GM19452 (cell line): ENCODE results near the gene PRDX1.

Experiments used
- ATAC-seq: cut with Tn5 transposase; IDR thresholded peaks from one replicate; pipeline ENCODE4 v1.9.1; 2021; ENCODE audit not compliant: unreplicated experiment

PRDX1 gene

DNA sequence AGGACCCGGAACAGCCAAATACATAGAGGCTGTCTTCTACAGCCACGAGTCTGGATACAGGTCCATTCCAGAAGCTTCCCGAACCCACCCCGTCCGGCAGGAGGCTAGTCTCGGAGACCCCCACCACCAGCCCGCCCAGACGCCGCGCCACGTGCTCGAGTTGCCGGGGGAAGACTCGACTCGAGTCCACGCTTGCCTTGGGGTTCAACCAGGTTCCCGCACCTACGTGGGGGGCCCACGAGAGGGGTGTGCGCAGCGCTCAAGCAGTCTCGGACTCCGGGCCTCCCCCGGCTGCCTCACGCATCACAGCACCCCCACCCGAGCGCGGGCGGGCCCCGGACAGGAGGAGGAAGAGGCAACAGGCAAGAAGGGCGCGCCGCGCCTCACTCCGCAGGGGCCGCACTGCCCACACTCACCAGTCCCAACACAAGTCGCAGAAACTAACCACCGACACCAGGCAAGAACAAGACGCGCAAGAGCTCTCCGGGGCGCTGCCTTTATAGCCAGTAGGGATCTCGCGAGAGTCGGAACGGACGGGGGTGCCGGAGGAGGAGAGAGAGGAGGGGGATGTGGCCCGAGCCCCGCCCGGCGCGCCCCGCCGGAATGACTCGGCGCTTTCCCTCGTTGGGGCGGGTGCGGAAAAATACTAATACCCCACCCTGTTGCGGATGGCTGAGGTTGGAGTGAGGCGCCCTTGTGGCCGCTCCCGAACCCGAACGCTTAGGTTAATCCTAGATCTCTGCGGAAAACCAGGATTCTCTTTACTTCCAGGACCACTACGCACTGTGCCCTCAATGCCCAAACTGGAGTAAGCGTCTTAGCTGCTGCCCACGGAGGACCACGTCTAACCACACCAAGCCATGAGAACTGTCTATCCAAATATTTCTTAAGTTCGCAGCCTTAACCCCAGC is at the start of gene PRDX1:
TSS of gene PRDX1 (minus strand) at position 472 of the 911 bp plus-strand sequence. CDS start 2,841 bp downstream, outside the sequence.
- ATAC-seq = peak; percentile 75

DNA sequence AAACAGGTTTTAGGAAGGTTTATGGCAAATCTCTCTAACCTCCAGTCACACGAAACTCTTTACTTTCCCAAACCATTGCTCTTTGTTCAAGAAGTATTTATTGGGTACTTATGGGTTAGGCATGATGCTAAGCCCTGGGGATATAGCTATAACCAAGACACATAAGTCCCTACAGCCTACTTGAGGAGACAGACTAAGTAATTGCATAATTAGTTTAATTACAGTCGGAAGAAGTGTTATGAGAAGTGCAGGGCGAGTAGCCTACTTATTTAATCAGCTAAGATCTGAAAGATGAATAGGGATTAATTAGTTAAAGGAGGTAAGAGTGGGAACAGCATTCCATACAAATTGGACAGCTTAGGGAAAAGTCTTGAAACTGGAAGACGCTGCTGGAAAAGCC is 48.9 kb upstream of the PRDX1 start:
- ATAC-seq = no peak

GRCh38 chr1:45569962-45570581 is 48.4 kb upstream of the PRDX1 start:
- ATAC-seq = peak; percentile 56

- ATAC-seq = no peak
These were observed 47.9 kb upstream of the PRDX1 start for GRCh38 chr1:45569571-45569961.

- no peak for ATAC-seq
These were observed 46.7 kb upstream of the PRDX1 start for GRCh38 chr1:45568421-45568820.

GRCh38 chr1:45567911-45568310 is 46.2 kb upstream of the PRDX1 start:
- ATAC-seq = no peak

DNA sequence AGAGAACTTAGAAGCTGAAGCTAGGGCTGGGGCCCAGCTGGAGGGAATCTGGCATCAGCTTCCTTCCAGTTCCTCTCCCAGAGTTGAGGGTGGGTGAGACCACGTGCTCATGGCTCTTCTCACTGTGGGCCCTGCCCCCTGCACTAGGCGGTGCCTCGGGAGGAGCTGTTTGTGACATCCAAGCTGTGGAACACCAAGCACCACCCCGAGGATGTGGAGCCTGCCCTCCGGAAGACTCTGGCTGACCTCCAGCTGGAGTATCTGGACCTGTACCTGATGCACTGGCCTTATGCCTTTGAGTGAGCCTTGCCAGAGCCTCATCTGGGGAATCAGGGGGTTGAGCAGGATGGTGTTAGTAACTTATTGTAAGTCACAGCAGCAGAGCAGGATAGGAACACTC is 45.0 kb upstream of the PRDX1 start:
- no peak for ATAC-seq

- no peak for ATAC-seq
These were observed 42.2 kb upstream of the PRDX1 start for GRCh38 chr1:45563843-45564242.

GRCh38 chr1:45557422-45557944 is 35.8 kb upstream of the PRDX1 start:
- ATAC-seq = no peak

DNA sequence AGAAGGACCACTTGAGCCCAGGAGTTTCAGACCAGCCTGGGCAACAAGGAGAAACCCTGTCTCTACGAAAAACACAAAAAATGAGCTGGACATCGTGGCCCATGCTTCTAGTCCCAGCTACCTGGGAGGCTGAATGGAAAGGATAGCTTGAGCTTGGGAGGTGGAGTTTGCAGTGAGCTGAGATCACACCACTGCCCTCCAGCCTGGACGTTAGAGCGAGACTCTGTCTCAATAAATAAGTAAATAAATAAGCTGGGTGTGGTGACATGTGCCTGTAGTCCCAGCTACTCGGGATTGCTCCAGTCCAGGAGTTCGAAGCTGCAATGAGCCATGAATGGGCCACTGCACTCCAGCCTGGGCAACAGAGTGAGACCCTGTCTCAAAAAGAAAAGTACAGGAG is 32.5 kb upstream of the PRDX1 start:
- ATAC-seq = no peak

GRCh38 chr1:45552331-45552730 is 30.6 kb upstream of the PRDX1 start:
- no peak for ATAC-seq

- ATAC-seq = no peak
These were observed 30.0 kb upstream of the PRDX1 start for GRCh38 chr1:45551684-45552083.

DNA sequence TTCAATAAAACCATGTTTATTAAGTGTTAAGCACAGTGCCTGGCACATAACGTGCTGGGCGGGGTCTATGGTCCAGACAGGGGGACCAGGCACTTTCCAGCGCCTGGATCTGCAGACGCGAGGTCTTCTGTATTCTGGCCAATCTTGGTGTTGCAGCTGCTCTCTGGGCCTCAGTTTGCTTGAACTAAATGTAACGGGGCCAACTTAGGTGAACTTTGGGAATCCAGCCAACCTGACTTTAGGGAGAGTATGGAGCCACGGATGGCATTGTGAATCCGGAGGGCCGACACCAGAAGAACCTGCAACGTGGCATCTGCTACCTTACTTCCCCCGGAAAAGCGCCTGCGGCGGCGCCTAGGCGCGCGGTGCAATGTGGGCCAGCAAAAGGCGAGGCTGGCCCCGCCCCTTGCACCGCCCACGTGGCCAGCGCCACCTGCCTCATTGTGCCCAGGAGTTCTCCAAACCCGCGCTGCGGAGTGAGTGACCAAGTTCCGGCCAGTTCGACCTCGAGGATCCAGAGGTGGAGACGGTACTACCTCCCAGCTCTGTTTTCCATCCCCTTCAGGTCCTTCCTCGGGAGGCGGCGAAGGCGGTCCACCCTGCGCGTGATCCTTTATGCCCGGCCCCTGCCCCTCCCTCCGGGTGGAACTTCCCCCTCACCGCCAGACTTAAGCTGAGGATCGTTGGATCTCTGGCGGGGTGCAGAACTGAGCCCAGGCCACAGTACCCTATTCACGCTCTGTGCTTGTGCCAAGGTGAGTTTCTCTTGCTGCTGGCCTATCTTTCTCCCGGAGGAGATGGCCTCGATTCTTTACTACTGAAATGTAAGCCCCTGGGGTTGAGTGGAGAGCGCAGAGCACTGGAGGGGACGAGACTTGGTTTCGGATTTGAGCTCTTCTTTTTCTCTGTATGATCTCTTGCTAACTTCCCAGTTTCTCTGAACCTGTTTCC is 29.0 kb upstream of the PRDX1 start, which contains the start of gene AKR1A1:
TSS of gene AKR1A1 (plus strand) at position 426 of the 951 bp plus-strand sequence. CDS start 10,969 bp downstream, outside the sequence.
- peak; percentile 80 for ATAC-seq

- ATAC-seq = no peak
These were observed 24.0 kb upstream of the PRDX1 start for GRCh38 chr1:45545553-45546310.

- ATAC-seq = no peak
These were observed 23.4 kb upstream of the PRDX1 start for GRCh38 chr1:45545019-45545493.

DNA sequence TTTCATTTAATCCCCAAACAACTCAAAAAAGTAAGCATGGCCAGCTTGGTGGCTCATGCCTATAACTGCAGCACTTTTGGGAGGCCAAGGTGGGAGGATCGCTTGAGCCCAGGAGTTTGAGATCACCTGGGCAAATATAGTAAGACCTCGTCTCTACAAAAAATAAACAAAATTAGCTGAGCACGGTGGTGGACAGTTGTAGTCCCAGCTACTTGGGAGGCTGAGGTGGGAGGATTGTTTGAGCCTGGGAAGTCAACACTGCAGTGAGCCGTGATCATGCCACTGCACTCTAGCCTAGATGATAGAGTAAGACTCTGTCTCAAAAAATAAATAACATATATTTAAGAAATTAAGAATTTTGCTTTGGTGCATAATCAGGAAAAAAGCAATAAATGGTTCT is 22.8 kb upstream of the PRDX1 start:
- ATAC-seq = no peak

GRCh38 chr1:45543581-45544417 is 22.1 kb upstream of the PRDX1 start:
- ATAC-seq = no peak

DNA sequence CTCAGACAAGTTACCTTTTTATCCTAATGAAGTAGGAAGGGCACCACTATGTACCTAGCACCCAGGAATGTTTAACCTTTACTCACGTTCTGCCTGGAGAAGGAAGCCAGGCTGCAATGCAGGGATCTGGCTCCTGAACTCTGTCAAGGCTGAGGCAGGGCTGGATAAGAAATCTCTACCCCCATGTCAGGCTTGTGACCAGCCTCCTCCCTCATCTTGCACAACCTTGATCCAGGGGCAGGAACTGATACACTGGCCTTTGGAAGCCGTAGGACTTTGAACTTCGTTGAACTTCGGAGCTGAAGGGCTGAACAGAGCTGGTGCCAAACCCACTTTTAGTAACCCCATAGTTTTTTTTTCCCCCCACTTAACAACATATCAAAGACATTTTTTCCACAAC is 20.9 kb upstream of the PRDX1 start:
- no peak for ATAC-seq

GRCh38 chr1:45541193-45541592 is 19.5 kb upstream of the PRDX1 start:
- ATAC-seq = no peak
